A549 (cell line): ENCODE data around the gene TEX2. TPM values are rescaled to one million over a fixed set of nuclear protein-coding genes. Genes with fewer than 3 reads are reported as not detected.
A peak's percentile ranks its signal among the peaks of the same experiment; 100 is the strongest.

ENCODE experiments used
- ATAC-seq, 2 experiments: fragments of 200-7000 bp in 1 of 2; fragments of >200 bp in 1 of 2; cut with Nextera tagmentation in 1 of 2; cut with Tn5 transposase in 1 of 2; 3 replicates each; pipeline versions ENCODE4 v1.8.0 to v1.9.1; 2018 to 2020; ENCODE audit warnings: mild to moderate bottlenecking in 1 of 2, moderate library complexity in 1 of 2
- CTCF ChIA-PET: fragments of 300-600 bp; sonication (Branson Sonifier 250); formaldehyde crosslinking; extraction: SDS; loops from one replicate; lab custom pipeline; 2021; ENCODE audit warnings: antibody characterized with exemption, inconsistent platforms; lab: Yijun Ruan, JAX
- POLR2A ChIA-PET: fragments of 350-600 bp; formaldehyde crosslinking; extraction: SDS; loops from one replicate; lab custom pipeline; 2021; ENCODE audit warnings: antibody characterized with exemption, inconsistent platforms; lab: Yijun Ruan, JAX
- DNase-seq, 2 experiments: peaks; one replicate each; pipeline versions ENCODE4 v3.0.0 to v3.0.0-alpha.2; 2011 to 2016; ENCODE audit warnings: low read depth in 1 of 2, low spot score in 1 of 2
- FAIRE-seq: peaks from 2 replicates; lab custom pipeline; 2011; peaks lifted over from hg19 to GRCh38; lab: Jason Lieb, UNC
- H3K27ac ChIP-seq, 2 experiments: fragments of >200 bp; sonication (Bioruptor Twin); formaldehyde crosslinking; 3 replicates each; pipeline ENCODE4 v1.5.1; 2016 to 2017
- H3K4me1 ChIP-seq: fragments of >200 bp; sonication (Bioruptor Twin); formaldehyde crosslinking; 3 replicates; pipeline ENCODE4 v1.6.1; 2016
- H3K4me2 ChIP-seq: fragments of >200 bp; sonication (Bioruptor Twin); formaldehyde crosslinking; 3 replicates; pipeline ENCODE4 v1.6.1; 2016
- H3K4me3 ChIP-seq: fragments of >200 bp; sonication (Bioruptor Twin); formaldehyde crosslinking; 3 replicates; pipeline ENCODE4 v1.5.1; 2016
- H3K9me3 ChIP-seq: fragments of >200 bp; sonication (Bioruptor Twin); formaldehyde crosslinking; 3 replicates; pipeline ENCODE4 v1.6.1; 2016
- CHD2 ChIP-seq: fragments of 150-350 bp; IDR thresholded peaks from 2 replicates; pipeline ENCODE4 v1.6.1; 2014; ENCODE audit warnings: low read length; ENCODE audit not compliant: partially characterized antibody
- E2F6 ChIP-seq: IDR thresholded peaks from 2 replicates; pipeline ENCODE4 v1.6.1; 2012; ENCODE audit warnings: low read depth, borderline replicate concordance
- EHF ChIP-seq: fragments of 250-450 bp; sonication (Bioruptor Pico); IDR thresholded peaks from 2 replicates; pipeline ENCODE4 v1.5.0; 2020; ENCODE audit warnings: mild to moderate bottlenecking
- EHMT2 ChIP-seq: fragments of 200-600 bp; sonication (generic); IDR thresholded peaks from 2 replicates; pipeline ENCODE4 v1.6.1; 2016; ENCODE audit warnings: antibody characterized with exemption, low read depth, mild to moderate bottlenecking, moderate library complexity
- FOSB ChIP-seq: fragments of 250-450 bp; sonication (Bioruptor Pico); IDR thresholded peaks from 2 replicates; pipeline ENCODE4 v1.5.0; 2020; ENCODE audit warnings: mild to moderate bottlenecking, moderate library complexity
- FOSL2 ChIP-seq, 2 experiments: fragments of 450-650 bp in 1 of 2; fragments of >200 bp in 1 of 2; sonication (Bioruptor Twin) in 1 of 2; formaldehyde crosslinking; IDR thresholded peaks; 2 replicates each; pipeline versions ENCODE4 v1.5.0 to v1.6.1; 2016 to 2020; ENCODE audit warnings: mild to moderate bottlenecking in 1 of 2, moderate library complexity in 1 of 2
- HEYL ChIP-seq: fragments of 250-450 bp; sonication (Bioruptor Pico); IDR thresholded peaks from 2 replicates; pipeline ENCODE4 v1.8.0; 2021; ENCODE audit warnings: mild to moderate bottlenecking, moderate library complexity
- HMGXB4 ChIP-seq: fragments of 250-450 bp; sonication (Bioruptor Pico); IDR thresholded peaks from 2 replicates; pipeline ENCODE4 v1.5.0; 2021; ENCODE audit warnings: mild to moderate bottlenecking, moderate library complexity, borderline replicate concordance
- JUNB ChIP-seq: fragments of >200 bp; sonication (Bioruptor Twin); formaldehyde crosslinking; IDR thresholded peaks from 2 replicates; pipeline ENCODE4 v1.6.1; 2016
- KDM1A ChIP-seq: fragments of 200-600 bp; sonication (generic); IDR thresholded peaks from 2 replicates; pipeline ENCODE4 v1.6.1; 2016; ENCODE audit warnings: low read depth, mild to moderate bottlenecking
- MAFK ChIP-seq: fragments of 450-650 bp; IDR thresholded peaks from 2 replicates; pipeline ENCODE4 v1.6.1; 2014; ENCODE audit not compliant: partially characterized antibody
- MAX ChIP-seq: IDR thresholded peaks from 2 replicates; pipeline ENCODE4 v1.6.1; 2012
- MAZ ChIP-seq: fragments of 150-350 bp; IDR thresholded peaks from 2 replicates; pipeline ENCODE4 v1.6.1; 2014; ENCODE audit warnings: antibody characterized with exemption, low read depth, low read length, borderline replicate concordance
- MYC ChIP-seq: IDR thresholded peaks from 2 replicates; pipeline ENCODE4 v1.6.1; 2012; ENCODE audit warnings: mild to moderate bottlenecking, inconsistent platforms, low read length, improper control_type of control experiment, borderline replicate concordance
- NPAS2 ChIP-seq: fragments of 250-450 bp; sonication (Bioruptor Pico); IDR thresholded peaks from 2 replicates; pipeline ENCODE4 v1.8.0; 2022; ENCODE audit warnings: mild to moderate bottlenecking, moderate library complexity, borderline replicate concordance
- NR3C1 ChIP-seq: fragments of >200 bp; sonication (Bioruptor Twin); formaldehyde crosslinking; IDR thresholded peaks from 3 replicates; pipeline ENCODE4 v1.6.1; 2017
- POLR2A ChIP-seq: IDR thresholded peaks from 2 replicates; pipeline ENCODE4 v1.6.1; 2012; ENCODE audit warnings: mild to moderate bottlenecking, low read length
- RARB ChIP-seq: fragments of 250-450 bp; sonication (Bioruptor Pico); IDR thresholded peaks from 2 replicates; pipeline ENCODE4 v1.8.0; 2021; ENCODE audit warnings: mild to moderate bottlenecking, moderate library complexity
- RCOR1 ChIP-seq: fragments of 150-350 bp; IDR thresholded peaks from 2 replicates; pipeline ENCODE4 v1.6.1; 2014; ENCODE audit warnings: antibody characterized with exemption, low read length, low read depth
- RNF2 ChIP-seq: fragments of 200-600 bp; sonication (generic); IDR thresholded peaks from 2 replicates; pipeline ENCODE4 v1.6.1; 2016; ENCODE audit warnings: low read depth, mild to moderate bottlenecking, antibody characterized with exemption, moderate library complexity, borderline replicate concordance
- SREBF2 ChIP-seq: fragments of 450-650 bp; IDR thresholded peaks from 2 replicates; pipeline ENCODE4 v1.6.1; 2014; ENCODE audit warnings: mild to moderate bottlenecking, moderate library complexity
- TP53 ChIP-seq: fragments of 250-450 bp; sonication (Bioruptor Pico); IDR thresholded peaks from 2 replicates; pipeline ENCODE4 v1.5.0; 2021; ENCODE audit warnings: mild to moderate bottlenecking, moderate library complexity
- ZNF302 ChIP-seq: fragments of 250-450 bp; sonication (Bioruptor Pico); IDR thresholded peaks from 2 replicates; pipeline ENCODE4 v1.9.0; 2021; ENCODE audit warnings: inconsistent platforms, mild to moderate bottlenecking, moderate library complexity
- WGBS: methylation state at CpG from one replicate; pipeline ENCODE4 v1.1.6; 2017; ENCODE audit errors: missing lambda C conversion rate; 5-methylcytosine and 5-hydroxymethylcytosine counted together
- polyA plus RNA-seq, 4 experiments: library from polyadenylated mRNA; depleted of rRNA in 3 of 4; stranded (reverse); fragments of >200 nt; fragmentation: RNase III in 1 of 4; extraction: RNeasy Plus Mini Kit Qiagen cat#74134 plus additional on column Dnase treatment in 1 of 4; gene quantifications; 2 replicates in 3 of 4; 3 replicates in 1 of 4; pipeline ENCODE4 v1.2.3, GENCODE V29; 2011 to 2017
- TF ChIP-seq, protein P1 (sequence below): fragments of 450-650 bp; IDR thresholded peaks from 2 replicates; pipeline ENCODE4 v1.6.1; 2014; ENCODE audit warnings: antibody characterized with exemption
- TF ChIP-seq, protein P2 (sequence below): fragments of >200 bp; sonication (Bioruptor Twin); formaldehyde crosslinking; IDR thresholded peaks from 2 replicates; pipeline ENCODE4 v1.6.1; 2016
- TF ChIP-seq, protein P3 (sequence below): fragments of 150-350 bp; IDR thresholded peaks from 2 replicates; pipeline ENCODE4 v1.6.1; 2014; ENCODE audit warnings: low read depth, mild to moderate bottlenecking, low read length
- TF ChIP-seq, protein P4 (sequence below): fragments of >200 bp; sonication (Bioruptor Twin); formaldehyde crosslinking; IDR thresholded peaks from 3 replicates; pipeline ENCODE4 v1.6.1; 2016

The TEX2 gene
- polyA plus RNA-seq, 2 of the 4 experiments (the other 2 are of a cell fraction) = 9.3 to 16.2 TPM

DNA sequence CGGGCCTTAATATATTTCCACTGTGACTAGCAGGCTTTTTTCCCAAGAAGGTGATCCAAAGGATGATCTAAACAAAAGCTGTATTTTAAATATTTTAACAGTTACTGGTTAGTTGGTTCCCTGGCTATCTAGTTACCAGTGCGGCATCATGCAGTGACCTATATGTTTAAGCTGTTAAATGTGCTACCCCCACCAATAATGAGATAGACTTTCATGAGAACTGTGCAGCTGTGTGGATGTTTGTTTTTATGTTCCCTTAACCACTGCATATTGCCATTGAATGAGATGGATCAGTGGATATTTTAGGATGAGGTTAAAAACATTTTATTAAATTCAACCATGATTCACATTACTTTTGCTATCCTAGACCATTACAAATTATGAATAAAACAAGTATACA is 150.1 kb downstream of the TEX2 start:
- ChIA-PET POLR2A (interaction anchor here (1.2 kb wide), 1 partner anchor 17 kb away, joined by 5 read pairs; the partner anchor contains the start of gene ERN1), CTCF (interaction anchor here (0.6 to 29.0 kb wide), 8 partner anchors 21 to 224 kb away, joined by 3 to 863 read pairs (median 6); no protein-coding TSS in a partner anchor)
- no peak for ATAC-seq

DNA sequence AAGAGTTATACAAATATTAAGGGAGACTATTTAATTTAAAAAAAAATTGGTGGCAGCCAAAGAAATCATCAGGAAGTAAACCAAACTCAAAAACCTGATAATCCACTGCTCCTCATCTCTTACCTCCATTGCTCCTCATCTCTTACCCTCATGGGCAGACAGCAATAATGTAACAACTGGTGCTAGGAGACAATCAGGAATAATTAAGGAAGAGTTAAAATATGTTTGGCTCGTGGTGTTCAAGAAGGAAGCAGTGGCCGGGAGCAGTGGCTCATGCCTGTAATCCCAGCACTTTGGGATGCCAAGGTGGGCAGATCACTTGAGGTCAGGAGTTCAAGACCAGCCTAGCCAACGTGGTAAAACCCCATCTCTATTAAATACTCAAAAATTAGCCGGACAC is 151.2 kb downstream of the TEX2 start:
- Histone ChIP-seq H3K4me1 (peaks cover 56% of the 10 kb centered on the region), H3K27ac (no peak overlapping the region), H3K9me3 (no peaks in the 10 kb centered on the region), H3K4me2 (no peak overlapping the region), H3K4me3 (no peak overlapping the region)
- CTCF ChIA-PET = interaction anchor here (1.1 to 29.0 kb wide), 4 partner anchors 22 to 223 kb away, joined by 4 to 863 read pairs (median 23); no protein-coding TSS in a partner anchor
- ATAC-seq (no peak), FAIRE-seq (no peak), DNase-seq (no peak)
- POLR2A ChIA-PET = no interaction called here
- TF ChIP-seq HMGXB4 = no peak
- TF ChIP-seq FOSB (CRISPR knock-in tag) = no peak
- no peak for TF ChIP-seq JUNB
- TF ChIP-seq HEYL = no peak
- TF ChIP-seq TP53 (CRISPR knock-in tag) = no peak
- TF ChIP-seq MAFK = no peak
- TF ChIP-seq, protein P1, sequence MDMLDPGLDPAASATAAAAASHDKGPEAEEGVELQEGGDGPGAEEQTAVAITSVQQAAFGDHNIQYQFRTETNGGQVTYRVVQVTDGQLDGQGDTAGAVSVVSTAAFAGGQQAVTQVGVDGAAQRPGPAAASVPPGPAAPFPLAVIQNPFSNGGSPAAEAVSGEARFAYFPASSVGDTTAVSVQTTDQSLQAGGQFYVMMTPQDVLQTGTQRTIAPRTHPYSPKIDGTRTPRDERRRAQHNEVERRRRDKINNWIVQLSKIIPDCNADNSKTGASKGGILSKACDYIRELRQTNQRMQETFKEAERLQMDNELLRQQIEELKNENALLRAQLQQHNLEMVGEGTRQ = no peak
- no peak for TF ChIP-seq MAZ
- TF ChIP-seq, protein P2, sequence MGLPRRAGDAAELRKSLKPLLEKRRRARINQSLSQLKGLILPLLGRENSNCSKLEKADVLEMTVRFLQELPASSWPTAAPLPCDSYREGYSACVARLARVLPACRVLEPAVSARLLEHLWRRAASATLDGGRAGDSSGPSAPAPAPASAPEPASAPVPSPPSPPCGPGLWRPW = no peak
- TF ChIP-seq NPAS2 (CRISPR knock-in tag) = no peak
- TF ChIP-seq EHF = no peak
- 75% methylated on average over 4 of the region's 4 CpGs for WGBS

More for the DNA sequence above, 150.1 kb downstream of the TEX2 start:
- Histone ChIP-seq H3K27ac (peak overlapping the region in 1 of 2 experiments; percentile 9; a peak in 1 of 6 replicates), H3K4me1 (peaks cover 47% of the 10 kb centered on the region), H3K4me3 (no peak overlapping the region), H3K9me3 (no peaks in the 10 kb centered on the region), H3K4me2 (no peak overlapping the region)
- DNase-seq = no peak
- FAIRE-seq = no peak
- WGBS = 89% methylated on average over 2 of the region's 2 CpGs
- TF ChIP-seq E2F6 = no peak
- TF ChIP-seq, protein P3, sequence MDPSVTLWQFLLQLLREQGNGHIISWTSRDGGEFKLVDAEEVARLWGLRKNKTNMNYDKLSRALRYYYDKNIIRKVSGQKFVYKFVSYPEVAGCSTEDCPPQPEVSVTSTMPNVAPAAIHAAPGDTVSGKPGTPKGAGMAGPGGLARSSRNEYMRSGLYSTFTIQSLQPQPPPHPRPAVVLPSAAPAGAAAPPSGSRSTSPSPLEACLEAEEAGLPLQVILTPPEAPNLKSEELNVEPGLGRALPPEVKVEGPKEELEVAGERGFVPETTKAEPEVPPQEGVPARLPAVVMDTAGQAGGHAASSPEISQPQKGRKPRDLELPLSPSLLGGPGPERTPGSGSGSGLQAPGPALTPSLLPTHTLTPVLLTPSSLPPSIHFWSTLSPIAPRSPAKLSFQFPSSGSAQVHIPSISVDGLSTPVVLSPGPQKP = no peak
- TF ChIP-seq, protein P4, sequence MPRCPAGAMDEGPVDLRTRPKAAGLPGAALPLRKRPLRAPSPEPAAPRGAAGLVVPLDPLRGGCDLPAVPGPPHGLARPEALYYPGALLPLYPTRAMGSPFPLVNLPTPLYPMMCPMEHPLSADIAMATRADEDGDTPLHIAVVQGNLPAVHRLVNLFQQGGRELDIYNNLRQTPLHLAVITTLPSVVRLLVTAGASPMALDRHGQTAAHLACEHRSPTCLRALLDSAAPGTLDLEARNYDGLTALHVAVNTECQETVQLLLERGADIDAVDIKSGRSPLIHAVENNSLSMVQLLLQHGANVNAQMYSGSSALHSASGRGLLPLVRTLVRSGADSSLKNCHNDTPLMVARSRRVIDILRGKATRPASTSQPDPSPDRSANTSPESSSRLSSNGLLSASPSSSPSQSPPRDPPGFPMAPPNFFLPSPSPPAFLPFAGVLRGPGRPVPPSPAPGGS = no peak

- Histone ChIP-seq H3K9me3 (no peaks in the 10 kb centered on the region), H3K4me3 (no peak overlapping the region), H3K4me2 (no peak overlapping the region; the same call in 2 of the 3 replicates), H3K27ac (no peak overlapping the region), H3K4me1 (peaks cover 56% of the 10 kb centered on the region)
- DNase-seq (no peak), FAIRE-seq (no peak), ATAC-seq (no peak)
- CTCF ChIA-PET = interaction anchor here (1.1 to 29.0 kb wide), 7 partner anchors 11 to 165 kb away, joined by 3 to 863 read pairs (median 4); no protein-coding TSS in a partner anchor
- POLR2A ChIA-PET = no interaction called here
- 91% methylated on average over 12 of the region's 12 CpGs for WGBS
- TF ChIP-seq MAX (no peak), RCOR1 (no peak), NPAS2 (CRISPR knock-in tag) (no peak), SREBF2 (no peak), RNF2 (no peak), ZNF302 (CRISPR knock-in tag) (no peak), MAFK (no peak), FOSL2 (IDR thresholded peaks at IDR 0.05) (no peak), FOSL2 (CRISPR knock-in tag; IDR thresholded peaks at IDR 0.05) (no peak), RARB (no peak), CHD2 (no peak), KDM1A (no peak), NR3C1 (no peak), EHMT2 (no peak), MYC (no peak), POLR2A (no peak)
Measured at GRCh38 chr17:64110379-64111152, 152.5 kb downstream of the TEX2 start.
